Right hindlimb (tissue), 1 donor: Measurements from ENCODE around the gene NTRK3.

Experiments
- DNase-seq: peaks from one replicate; pipeline ENCODE4 v3.0.0-alpha.2; 2018

NTRK3 gene

GRCh38 chr15:87930457-87930856 is 326.1 kb downstream of the NTRK3 start:
- DNase-seq: no peak

- no peak for DNase-seq
Observed at GRCh38 chr15:87929841-87930240, 326.7 kb downstream of the NTRK3 start.

- no peak for DNase-seq
Observed at GRCh38 chr15:87924433-87924832, 332.1 kb downstream of the NTRK3 start.

GRCh38 chr15:87919064-87919463 is 337.5 kb downstream of the NTRK3 start:
- DNase-seq: no peak

- no peak for DNase-seq
Observed at GRCh38 chr15:87917480-87917879, 339.1 kb downstream of the NTRK3 start.

GRCh38 chr15:87916208-87916607 is 340.3 kb downstream of the NTRK3 start:
- no peak for DNase-seq

GRCh38 chr15:87910301-87910700 is 346.2 kb downstream of the NTRK3 start:
- DNase-seq: no peak

- no peak for DNase-seq
Observed at GRCh38 chr15:87907676-87908446, 348.7 kb downstream of the NTRK3 start.

GRCh38 chr15:87906444-87906843 is 350.1 kb downstream of the NTRK3 start:
- no peak for DNase-seq

- DNase-seq: no peak
Observed at GRCh38 chr15:87902772-87903426, 353.6 kb downstream of the NTRK3 start.

- DNase-seq: no peak
Observed at GRCh38 chr15:87901926-87902690, 354.4 kb downstream of the NTRK3 start.

GRCh38 chr15:87901008-87901407 is 355.5 kb downstream of the NTRK3 start:
- no peak for DNase-seq

- peak; percentile 39 for DNase-seq
Observed at GRCh38 chr15:87896936-87897335, 359.6 kb downstream of the NTRK3 start.

- no peak for DNase-seq
Observed at GRCh38 chr15:87887177-87887576, 369.4 kb downstream of the NTRK3 start.

- DNase-seq: no peak
Observed at GRCh38 chr15:87881026-87881425, 375.5 kb downstream of the NTRK3 start.

GRCh38 chr15:87877822-87878542 is 378.6 kb downstream of the NTRK3 start:
- no peak for DNase-seq

GRCh38 chr15:87877114-87877810 is 379.3 kb downstream of the NTRK3 start:
- DNase-seq: no peak

GRCh38 chr15:87874896-87875711 is 381.4 kb downstream of the NTRK3 start:
- DNase-seq: peak; percentile 65

GRCh38 chr15:87873516-87873915 is 383.0 kb downstream of the NTRK3 start:
- no peak for DNase-seq

GRCh38 chr15:87871731-87872320 is 384.7 kb downstream of the NTRK3 start:
- DNase-seq: no peak

- no peak for DNase-seq
Observed at GRCh38 chr15:87871258-87871681, 385.3 kb downstream of the NTRK3 start.
